ENCODE results near the gene AHCTF1.

AHCTF1 gene

GRCh38 chr1:246790833-246791232 is 140.9 kb downstream of the AHCTF1 start:
- TF ChIP-seq CTCF (IDR thresholded peaks at IDR 0.05; ENCODE audit: insufficient read depth, low read depth, low read length, missing control alignments): no peak
- H3K4me3 ChIP-seq (ENCODE audit: low read length): no peak overlapping the region
- DNase-seq (ENCODE audit: low read depth): no peak

GRCh38 chr1:246790364-246790763 is 141.4 kb downstream of the AHCTF1 start:
- DNase-seq (ENCODE audit: low read depth): no peak
- no peak for TF ChIP-seq CTCF (IDR thresholded peaks at IDR 0.05; ENCODE audit: insufficient read depth, low read depth, low read length, missing control alignments)
- H3K4me3 ChIP-seq (ENCODE audit: low read length): no peak overlapping the region

GRCh38 chr1:246789454-246790339 is 142.1 kb downstream of the AHCTF1 start:
- H3K4me3 ChIP-seq (ENCODE audit: low read length): no peak overlapping the region
- no peak for DNase-seq (ENCODE audit: low read depth)
- no peak for TF ChIP-seq CTCF (IDR thresholded peaks at IDR 0.05; ENCODE audit: insufficient read depth, low read depth, low read length, missing control alignments)
